Measurements from ENCODE around the gene FAM3B.

Gene FAM3B

DNA sequence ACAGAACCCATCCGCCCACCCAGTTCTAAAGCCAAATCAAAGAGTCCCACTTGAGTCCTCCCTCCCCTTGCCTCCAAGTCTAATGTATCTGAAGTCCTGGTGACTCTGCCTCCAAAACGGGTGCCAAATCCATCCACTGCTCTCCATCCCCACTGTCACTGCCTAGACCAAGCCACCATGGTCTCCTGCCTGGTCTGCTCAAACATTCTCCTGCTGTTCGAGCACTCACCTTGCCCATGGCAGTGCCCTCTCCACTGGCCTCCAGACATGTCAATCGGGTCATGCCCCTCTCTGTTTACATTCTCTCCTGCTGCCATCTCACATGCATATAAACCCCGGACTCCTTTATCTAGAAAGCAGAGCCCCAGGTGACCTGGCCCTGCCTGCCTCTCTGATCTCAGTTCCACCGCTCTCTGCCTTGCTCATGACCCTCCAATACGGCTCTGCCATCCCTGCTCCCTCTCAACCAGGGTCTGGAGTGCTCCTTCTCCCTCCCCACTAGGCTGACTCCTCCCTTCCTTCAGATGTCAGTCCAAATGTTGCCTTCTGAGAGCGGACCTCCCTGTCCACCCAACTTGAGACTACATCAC, 77.4 kb downstream of the FAM3B start:
- DNase-seq (ENCODE audit: low read depth in 2 of 2) = no peak

DNA sequence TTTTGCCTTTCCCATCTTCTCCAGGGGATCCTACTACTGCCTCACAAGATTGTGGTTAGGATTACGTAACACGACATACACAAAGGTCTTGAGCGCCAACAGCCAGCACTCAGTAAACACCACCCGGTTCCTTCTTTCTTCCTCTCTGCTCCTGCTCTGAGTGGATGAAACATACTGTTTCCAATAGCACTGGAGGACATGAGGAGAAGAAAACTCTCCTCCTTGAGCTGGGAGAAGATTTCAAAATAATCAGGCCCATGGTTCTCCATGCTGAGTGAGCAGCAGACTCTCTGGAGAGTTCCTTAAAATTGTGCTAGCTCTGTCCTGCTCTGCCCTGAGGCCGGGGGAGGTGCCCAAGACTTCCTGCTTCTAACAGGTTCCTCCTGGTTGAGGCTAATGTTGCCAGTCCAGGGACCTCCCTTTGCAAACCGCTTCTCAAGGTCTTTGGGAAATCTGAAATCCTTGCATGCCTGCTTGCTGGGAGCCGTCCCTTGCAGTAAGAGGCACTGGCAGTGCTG, 80.0 kb downstream of the FAM3B start:
- no peak for DNase-seq (ENCODE audit: low read depth in 2 of 2)

DNA sequence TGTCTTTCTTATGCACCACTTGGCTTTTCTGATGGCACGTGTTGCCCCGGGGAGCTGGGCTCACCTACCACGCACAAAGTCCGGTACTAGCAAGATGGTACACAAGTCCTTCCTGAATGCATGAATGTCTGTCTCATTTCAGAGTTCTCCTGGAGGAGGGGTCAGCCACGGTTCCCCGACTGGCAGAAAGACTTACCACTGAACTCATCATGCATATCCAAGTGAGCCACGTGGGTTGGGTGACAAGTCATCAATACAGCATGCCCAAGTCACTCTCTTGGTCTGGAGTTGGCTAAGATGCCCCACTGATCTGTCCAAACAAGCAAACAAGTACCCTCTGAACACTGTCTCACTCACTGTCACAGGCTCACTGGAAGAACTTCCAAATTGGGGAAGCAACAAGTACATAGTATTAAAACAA, 80.9 kb downstream of the FAM3B start:
- DNase-seq (ENCODE audit: low read depth in 2 of 2) = no peak

DNA sequence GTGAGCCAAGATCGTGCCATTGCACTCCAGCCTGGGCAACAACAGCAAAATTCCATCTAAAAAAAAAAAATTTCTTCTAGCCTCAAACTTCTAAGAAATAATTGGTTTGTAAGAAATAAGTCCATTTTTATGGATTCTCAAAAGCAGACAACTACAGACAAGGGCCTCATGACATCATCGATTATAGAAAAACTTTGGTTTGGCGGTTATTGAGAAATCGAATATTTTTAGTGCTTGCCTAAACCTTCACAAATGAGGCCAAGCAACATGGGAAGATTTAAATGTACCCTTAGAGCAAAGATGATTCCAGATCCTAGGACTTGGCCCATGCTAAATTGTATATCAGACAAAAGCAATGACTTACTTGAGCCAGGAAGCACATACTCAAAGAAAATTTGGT, 81.7 kb downstream of the FAM3B start:
- DNase-seq (ENCODE audit: low read depth in 2 of 2) = no peak

DNA sequence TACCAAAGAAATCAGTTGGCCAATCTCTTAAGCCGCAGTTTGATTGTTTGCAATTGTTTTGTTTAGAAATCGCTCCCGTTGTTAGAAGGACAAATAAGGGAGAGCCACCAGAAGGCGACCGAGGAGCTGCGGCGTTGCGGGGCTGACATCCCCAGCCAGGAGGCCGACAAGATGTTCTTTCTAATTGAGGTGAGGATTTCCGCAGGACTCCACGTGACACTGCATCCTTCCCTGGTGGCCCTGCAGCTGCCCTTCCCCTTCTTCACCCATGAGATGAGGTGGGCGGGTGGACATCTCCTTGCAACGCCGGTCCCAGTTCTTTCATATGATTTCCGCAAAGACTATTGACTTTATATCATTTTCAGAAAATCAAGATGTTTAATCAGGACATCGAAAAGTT, 82.2 kb downstream of the FAM3B start:
- DNase-seq (ENCODE audit: low read depth in 2 of 2) = no peak

DNA sequence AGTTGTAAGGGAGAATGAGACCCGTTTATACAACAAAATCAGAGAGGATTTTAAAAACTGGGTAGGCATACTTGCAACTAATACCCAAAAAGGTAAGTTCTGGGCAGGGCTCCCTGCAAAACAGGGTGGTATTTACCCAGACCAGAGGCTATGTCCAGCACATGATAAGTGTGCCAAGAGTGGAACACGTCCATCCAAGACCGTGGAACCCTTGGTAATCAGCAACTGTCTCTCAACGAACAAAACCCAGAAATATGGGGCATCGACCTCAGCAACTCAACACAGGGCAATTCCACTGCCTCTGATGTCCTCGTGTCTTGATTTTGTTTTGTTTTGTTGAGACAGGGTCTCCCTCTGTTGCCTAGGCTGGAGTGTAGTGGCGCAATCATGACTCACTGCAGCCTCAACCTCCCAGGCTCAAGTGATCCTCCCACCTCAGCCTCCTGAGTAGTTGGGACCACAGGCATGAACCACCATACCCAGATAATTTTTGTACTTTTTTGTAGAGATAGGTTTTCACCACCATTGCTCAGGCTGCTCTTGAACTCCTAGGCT, 82.7 kb downstream of the FAM3B start:
- DNase-seq (ENCODE audit: low read depth in 2 of 2) = no peak

DNA sequence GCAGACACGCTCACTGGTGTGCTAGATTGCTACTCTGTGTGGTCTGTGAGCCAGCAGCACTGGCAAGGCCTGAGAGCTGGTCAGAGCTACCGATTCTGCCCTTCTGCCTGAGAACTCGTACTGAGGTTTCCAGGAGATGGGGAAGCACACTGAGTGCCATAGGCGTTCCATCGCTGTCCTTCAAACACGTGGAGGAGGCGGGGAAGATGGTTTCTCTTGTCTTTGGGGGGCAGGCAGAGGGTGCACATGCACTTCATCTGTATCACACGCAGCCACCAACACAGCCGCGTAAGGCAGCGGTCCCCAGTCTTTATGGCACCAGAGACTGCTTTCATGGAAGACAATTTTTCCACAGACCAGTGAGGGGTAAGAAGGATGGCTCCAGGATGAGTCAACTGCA, 85.6 kb downstream of the FAM3B start:
- no peak for DNase-seq (ENCODE audit: low read depth in 2 of 2)

DNA sequence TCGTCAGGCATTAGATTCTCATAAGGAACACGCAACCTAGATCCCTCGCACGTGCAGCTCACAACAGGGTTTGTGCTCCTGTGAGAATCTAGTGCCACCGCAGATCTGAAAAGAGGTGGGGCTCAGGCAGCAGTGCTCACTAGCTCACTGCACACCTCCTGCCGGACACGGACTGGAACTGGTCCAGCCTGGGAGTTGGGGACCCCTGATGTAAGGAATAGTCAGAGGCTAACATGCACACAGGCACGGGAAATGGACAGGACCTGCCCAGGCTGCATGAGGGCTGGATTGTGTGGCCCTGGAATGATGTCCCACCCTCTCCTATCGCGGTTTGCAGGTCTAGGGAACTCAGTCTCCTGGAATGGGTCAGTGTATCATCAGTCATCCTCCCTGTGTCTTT, 86.2 kb downstream of the FAM3B start:
- DNase-seq (ENCODE audit: low read depth in 2 of 2) = no peak

DNA sequence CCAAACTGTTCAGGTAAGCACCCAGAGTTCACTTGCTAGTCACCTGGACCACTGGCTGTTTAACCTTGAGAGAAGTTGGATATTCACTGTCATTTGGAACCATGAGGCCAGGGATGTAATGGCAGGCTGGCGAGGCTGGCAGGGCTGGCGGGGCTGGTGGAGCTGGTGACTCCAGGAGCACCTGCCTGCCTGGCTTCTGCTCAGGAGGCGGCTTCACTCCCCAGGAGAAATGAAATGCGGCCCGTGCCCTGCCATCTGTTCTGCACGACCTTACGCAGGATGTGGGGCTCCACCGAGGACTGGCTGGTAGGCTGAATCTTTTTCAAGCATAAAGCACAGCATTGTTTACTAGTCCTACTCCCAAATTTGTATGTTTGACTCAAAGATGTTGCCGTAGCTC, 86.7 kb downstream of the FAM3B start:
- no peak for DNase-seq (ENCODE audit: low read depth in 2 of 2)

DNA sequence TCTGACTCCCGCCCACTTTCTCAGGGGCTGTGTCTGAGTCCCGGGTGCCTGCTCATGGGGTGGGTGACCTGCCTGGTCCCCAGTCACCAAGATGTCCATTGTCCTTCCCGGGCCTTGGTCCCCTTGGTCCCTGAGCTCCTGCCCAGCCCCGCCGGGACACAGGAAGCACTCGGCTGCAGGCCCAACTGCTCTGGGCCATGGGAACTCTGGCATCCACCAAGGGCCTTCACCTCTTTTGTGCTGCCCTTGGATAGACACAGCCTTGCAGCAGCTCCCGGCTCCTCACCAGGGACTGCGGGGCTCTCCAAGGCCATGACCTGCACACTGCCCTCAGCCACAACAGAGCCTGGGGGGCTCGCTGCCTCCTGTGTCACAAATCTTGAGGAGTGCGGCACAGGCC, 87.4 kb downstream of the FAM3B start:
- DNase-seq (ENCODE audit: low read depth in 2 of 2) = no peak

DNA sequence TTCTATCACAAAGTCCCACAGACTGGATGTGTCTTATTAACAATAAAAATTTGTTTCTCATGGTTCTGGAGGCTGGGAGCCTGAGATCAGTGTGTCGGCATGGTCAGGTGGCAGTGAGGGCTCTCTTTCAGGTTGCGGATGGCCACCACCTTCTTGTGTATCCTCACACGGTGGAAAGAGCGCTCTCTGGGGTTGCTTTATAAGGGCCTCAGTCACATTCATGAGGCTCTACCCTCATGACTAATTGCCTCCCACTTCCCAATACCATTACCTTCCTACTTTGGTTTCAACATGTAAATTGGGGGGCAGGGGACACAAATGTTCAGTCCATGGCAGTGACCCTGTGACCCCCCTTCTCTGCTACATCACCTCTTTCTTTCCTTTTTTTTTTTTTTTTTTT, 88.7 kb downstream of the FAM3B start:
- DNase-seq (ENCODE audit: low read depth in 2 of 2) = no peak

DNA sequence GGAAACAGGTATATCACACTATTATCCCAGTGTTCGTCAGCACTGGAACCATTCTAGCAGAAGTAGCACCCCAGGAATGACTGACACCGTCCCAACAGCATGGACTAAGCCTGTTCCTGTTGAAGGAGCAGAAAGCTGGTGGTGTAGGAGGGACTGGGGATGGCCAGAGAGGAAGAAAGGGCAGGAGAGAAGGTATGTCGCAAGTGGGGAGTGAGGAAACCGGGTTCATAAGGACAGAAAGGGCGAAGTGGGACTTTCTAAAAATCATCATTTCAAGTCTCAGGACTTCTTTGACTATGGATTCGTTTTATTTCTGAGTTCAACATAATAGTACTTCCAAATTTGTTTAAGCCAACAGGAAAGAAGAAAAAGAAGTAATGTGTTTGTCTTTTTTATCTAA, 89.7 kb downstream of the FAM3B start:
- DNase-seq (ENCODE audit: low read depth in 2 of 2) = no peak
